ENCODE results near the gene PREPL.
"Not testable (repeated sequence)": the region's sequence is repeated elsewhere in the genome, so short reads cannot be mapped to it uniquely, and the experiment has no call there.

PREPL gene

DNA sequence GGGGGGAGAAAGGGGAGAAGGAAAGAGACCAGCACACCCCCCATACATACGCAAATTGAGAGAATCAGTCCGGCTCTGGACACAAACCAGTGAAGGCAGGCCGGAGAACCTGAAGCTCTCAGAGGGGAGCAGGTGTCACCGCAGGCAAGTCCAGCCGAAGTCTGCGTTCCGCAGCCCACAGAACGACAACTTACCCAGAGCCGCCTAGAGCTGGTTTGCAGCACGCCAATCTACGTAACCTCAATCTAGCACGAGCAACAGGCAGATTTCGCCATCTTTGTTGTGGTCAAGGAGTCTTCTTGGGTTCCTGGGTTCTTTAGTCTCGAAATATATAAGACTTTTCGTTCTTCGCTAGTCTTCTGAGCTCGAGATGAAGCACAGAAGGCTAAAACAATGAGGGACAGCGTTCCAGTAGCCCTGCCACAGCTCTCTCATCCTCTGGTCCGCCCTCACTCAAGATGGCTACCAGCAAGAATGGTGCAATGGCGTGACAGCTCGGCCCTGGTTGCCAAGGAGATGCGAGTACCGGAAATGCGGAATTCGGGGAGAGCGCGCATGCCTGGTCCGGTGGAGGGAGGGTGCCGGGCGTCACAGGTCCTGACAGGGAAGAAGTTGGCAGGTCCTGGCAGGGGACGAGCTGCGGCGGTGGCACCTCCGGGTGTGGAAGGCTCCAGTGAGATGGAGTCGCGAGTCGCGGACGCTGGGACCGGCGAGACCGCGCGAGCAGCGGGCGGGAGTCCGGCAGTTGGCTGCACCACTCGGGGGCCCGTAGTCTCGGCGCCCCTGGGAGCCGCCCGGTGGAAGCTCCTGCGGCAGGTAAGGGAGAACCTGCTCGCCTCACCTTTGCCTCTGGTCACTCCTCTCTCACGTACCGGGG, at the start of gene PREPL, which contains the start of gene CAMKMT:
Gene PREPL, minus strand, starts transcription at position 165 of the 877 bp plus-strand sequence. CDS start 15,152 bp downstream, outside the sequence.
Gene CAMKMT, plus strand, starts transcription at position 618 of the 877 bp plus-strand sequence.
- peak; percentile 95 to 97 for DNase-seq (ENCODE audit: low read depth in 2 of 2)

DNA sequence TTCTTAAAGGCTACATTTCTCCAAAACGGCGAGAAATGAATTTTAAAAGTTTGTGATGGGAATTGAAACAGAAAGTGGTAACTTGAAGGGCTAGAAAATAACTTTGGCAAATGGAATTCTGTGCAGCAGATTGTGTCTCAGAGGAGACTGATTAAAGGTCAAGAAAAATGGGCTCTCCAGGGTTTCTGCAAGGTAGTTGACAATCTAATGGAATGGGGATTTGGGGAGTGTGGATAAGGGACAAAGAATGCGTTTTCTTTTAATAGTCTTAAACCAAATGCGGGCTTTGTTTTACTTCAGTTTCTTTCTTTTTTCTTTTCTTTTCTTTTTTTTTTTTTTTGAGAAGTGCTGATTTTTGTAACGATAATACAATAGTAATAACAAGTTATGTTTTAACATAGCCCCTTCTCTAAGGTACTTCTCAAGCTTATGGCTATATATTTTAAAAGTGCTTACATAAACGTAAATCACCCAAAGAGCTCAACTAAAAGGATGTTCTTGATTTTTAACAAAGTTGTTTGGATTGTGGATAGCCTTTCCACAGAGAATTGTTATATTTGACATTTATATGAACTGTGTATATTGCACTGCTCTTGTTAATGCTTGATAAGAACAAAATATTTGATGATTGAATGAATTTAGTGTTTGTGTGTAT, 37.1 kb upstream of the PREPL start:
- DNase-seq (ENCODE audit: low read depth in 2 of 2) = no peak

DNA sequence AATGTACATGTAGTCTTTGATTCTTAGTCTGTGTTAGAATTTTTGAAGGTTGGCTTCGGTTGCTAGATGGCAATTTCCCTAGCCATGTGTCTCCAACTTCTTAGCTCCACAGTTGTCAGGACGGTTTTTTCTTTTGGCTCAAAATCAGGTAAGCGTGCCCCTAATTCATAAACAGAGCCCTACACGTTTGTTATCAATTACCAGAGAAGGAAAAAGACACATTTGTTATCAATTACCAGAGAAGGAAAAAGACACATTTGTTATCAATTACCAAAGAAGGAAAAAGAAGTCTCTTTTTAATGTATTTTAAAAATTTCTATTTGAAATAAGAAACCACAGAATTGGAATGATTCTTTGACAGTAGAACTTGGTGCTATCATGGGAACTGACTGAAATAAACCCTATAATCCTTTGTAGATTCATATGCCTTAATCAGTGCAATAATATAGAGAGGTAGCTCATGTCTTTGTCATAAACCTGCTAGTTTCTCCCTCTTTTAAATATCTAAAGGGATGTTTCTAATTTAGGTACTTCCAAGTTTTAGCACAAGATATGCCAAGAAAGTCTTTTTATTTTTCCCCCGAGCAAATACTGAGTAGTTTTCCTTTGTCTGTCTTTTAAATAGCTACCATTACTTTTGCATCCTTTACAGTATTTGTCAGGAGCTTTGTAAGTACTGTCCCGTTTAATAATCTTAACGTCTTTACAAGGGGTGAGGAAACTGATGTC, 36.3 kb upstream of the PREPL start:
- no peak for DNase-seq (ENCODE audit: low read depth in 2 of 2)

DNA sequence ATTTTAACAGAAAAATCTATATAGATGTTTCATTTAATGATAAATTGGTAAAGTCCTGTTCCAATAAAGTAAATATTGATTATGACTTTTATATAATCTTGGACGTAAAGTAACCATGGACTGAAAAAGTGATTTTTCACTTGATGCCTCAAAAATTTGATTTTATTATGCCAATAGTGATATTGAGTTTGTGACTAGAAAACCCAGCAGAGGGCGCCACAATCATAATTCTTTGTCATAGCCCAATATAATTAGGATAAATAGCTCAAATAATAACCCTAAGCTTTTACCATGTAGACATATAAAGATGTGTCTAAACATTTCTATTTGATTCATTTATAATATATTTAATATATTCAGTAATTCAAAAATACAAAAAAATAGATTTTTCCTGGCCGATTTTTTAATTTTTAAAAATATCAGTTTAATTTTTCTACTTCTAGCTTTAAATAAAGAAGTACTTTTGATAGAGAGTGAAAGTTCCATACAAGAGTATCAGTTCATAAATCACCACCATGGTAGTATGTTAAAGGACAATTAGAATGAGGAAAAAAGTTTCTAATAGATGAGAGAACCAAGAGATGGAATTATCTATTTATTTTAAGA, 31.1 kb upstream of the PREPL start:
- DNase-seq (ENCODE audit: low read depth in 2 of 2) = peak in 1 of 2 donors; percentile 40

DNA sequence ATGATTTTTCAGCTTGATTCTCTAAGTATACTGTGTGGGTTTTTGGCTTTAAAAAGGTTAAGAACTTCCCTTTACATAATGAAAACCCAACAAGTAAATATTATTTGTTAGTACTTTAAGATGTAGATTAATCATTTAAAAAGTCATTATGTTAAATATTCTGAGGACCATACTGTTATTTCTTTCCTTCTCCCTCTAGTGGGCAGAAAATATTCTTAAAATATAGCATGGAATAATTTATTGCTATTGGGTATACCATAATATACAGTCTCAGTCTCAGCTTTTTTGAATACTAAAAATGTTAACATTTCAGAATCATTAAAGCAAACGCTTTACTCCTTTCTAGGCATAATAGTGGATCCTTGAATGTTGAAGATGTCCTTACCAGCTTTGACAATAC, 28.6 kb upstream of the PREPL start:
- DNase-seq (ENCODE audit: low read depth in 2 of 2) = no peak

DNA sequence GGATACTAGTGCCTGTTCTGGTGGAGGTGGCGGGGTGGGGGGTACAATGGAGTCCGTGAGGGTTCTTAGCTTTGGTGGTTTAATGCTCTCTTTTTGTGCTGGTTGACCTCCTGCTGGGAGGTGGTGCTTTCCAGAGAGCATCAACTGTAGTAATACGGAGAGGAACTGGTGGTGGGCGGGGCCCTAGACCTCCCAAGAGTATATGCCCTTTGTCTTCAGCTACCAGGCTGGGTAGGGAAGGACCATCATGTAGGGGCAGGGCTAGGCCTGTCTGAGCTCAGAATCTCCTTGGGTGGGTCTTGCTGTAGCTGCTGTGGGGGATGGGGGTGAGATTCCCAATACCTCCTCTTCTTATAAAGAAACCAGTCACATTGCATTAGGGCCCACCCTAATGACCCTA, 27.6 kb upstream of the PREPL start:
- DNase-seq (ENCODE audit: low read depth in 2 of 2) = no peak

DNA sequence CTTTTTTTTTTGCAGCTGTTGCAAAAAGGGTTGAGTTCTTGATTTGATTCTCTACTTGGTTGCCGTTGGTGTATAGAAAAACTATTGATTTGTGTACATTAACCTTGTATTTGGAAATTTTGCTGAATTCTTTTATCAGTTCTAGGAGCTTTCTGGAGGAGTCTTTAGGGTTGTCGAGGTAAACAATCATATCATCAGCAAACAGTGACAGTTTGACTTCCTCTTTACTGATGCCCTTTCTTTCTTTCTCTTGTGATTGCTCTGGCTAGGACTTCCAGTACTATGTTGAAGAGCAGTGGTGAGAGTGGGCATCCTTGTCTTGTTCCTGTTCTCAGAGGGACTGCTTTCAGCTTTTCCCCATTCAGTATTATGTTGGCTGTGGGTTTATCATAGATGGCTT, 23.9 kb upstream of the PREPL start:
- not testable (repeated sequence) for DNase-seq (ENCODE audit: low read depth in 2 of 2)

DNA sequence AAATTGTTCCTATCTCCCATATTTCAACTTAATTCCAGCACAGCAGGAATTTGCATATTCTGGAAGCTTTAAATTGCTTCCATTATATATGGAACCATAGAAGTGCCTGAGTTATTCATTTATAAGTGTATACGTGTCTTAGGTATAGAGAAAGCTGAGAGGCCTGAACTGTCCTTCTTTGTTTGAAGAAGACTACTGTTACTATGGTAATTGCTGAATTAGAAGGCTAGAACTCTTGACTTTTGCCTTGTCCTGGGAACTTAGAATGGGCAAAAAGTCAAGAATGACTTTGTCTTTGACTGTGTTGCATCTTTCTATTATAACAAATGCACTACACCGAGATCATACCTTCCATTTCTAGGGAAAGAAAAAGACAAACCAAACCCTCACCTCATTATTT, 16.2 kb upstream of the PREPL start:
- no peak for DNase-seq (ENCODE audit: low read depth in 2 of 2)

DNA sequence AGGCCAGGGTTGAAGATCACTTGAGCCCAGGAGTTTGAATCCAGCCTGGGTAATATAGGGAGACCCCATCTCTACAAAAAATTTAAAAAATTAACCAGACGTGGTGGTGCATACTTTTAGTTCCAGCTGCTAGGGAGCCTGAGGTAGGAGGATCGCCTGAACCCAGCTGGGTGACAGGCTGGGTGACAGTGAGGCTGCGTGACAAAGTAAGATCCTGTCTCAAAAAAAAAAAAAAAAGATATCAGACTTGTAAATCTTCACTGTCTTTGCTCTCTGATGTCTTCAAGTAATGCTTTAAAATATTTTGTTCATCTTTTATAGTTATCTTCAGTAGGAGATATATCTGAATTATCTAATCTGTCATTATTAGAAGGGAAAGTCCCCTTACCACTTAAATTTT, 11.0 kb upstream of the PREPL start:
- DNase-seq (ENCODE audit: low read depth in 2 of 2) = no peak

- DNase-seq (ENCODE audit: low read depth in 2 of 2) = no peak
Measured at GRCh38 chr2:44371445-44371844, 10.2 kb upstream of the PREPL start.

GRCh38 chr2:44369392-44369791, 8.1 kb upstream of the PREPL start:
- DNase-seq (ENCODE audit: low read depth in 2 of 2) = no peak

DNA sequence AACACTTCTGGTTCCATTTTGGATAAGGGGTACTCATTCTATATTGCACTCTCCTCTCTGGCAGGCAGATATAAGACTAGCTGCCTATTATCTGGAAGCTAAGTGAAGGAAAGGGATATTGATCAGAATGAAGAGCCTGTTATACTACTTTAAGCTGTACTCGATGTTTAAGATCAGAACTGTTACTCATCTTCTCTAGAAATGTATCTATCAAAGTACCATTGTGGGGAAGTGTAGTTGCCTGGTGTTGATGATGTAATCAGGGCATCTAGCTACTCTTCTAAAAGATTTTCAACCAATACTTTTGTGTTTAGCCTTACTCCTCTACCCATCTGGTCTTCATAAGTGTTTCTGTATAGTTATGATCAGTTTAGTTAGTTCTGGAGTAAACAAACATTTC, 6.3 kb upstream of the PREPL start:
- no peak for DNase-seq (ENCODE audit: low read depth in 2 of 2)

DNA sequence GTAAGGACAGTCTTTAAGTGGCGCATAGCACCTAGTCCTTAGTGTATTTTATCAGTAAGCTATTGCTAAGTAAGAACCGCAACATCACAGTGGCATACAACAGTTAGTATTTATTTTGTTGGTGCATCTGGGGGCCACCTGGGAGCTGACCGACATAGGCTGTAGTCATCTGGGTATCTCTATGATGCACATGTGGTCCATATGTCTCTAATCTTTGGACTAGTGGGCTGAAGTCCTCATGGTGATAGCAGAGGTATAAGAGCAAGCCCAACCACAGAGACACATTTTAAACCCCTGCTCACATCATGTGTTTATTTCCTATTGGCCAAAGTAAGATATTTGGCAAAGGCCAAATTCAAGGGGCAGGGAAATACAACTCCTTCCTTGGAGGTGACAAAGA, 3.3 kb upstream of the PREPL start:
- DNase-seq (ENCODE audit: low read depth in 2 of 2) = no peak

DNA sequence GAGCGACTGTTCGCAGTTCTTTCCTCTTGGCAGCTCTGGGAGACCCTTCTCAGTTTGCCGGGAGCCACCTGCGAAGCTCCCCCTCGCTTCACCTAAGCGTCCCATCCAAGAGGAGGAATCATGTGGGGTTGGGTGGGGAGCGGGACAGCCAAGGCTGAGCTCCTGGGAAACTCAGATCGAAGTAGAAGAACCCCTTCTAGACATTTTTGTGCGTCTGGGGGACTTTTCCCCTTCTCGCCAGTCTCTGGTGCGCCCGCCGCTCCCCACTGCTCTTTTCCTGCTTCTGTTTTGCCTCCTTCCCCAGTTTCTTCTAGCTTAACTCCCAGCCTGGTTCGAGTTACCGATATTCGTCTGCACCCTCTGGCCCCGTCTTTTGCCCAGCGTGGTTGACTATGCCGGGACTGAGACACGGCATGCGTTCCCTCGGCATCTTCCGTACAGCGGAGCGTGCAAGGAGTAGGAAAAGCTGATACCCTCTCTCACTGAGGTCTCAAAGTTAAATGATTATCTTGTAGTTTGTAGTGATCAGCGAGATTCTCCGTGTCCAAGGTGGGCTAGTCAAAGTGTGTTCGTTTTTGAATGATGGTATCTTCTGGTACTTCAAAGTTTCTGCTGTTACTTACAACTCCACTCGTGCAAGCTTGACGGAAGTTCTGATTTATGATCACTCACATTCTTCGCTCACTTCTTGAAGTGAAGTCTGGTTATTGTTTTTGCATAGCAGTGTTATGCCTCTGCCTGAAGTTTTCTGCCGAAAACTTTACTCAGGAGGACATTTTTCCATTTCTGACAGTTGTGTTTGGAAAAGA, 1.1 kb upstream of the PREPL start:
- peak in 1 of 2 donors; percentile 1 for DNase-seq (ENCODE audit: low read depth in 2 of 2)

- no peak for DNase-seq (ENCODE audit: low read depth in 2 of 2)
Measured at GRCh38 chr2:44360749-44361329, 455 bp downstream of the PREPL start.

DNA sequence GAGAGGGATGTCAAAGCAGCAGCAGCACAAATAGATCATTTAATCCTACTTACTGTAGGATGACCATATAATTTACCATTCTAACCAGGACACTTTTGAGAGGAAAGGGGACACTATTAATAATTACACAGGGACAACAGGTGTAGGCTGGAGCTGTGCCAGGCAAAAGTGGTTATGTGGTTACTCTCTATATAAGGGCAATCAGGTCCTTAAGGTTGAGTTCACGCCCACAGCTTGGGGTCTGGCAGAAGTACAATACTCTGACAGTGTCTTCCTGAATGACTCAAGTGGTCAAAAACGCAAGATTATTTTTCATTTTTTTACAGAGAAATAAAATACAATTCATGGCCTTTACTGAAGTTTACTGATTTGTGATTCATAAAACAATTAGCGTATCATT, 2.8 kb downstream of the PREPL start:
- no peak for DNase-seq (ENCODE audit: low read depth in 2 of 2)

GRCh38 chr2:44354761-44355160, 6.5 kb downstream of the PREPL start:
- no peak for DNase-seq (ENCODE audit: low read depth in 2 of 2)

DNA sequence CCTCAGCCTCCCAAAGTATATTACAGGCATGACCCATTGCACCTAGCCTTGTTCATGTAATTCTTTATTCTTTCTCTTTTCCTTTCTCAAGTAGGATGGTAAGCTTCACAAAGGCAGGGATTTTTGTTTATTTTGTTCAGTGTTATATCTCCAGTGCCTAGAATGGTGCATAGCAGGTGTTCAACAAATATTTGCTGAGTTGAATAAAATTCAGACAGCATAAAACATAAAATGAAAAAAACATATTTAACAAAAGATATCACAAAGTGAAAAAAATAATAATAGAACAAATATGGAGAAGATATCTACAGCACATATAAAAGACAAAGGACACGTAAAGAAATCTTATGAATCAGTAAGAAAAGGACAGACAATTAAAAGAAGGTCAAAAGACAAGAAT, 8.8 kb downstream of the PREPL start:
- no peak for DNase-seq (ENCODE audit: low read depth in 2 of 2)

DNA sequence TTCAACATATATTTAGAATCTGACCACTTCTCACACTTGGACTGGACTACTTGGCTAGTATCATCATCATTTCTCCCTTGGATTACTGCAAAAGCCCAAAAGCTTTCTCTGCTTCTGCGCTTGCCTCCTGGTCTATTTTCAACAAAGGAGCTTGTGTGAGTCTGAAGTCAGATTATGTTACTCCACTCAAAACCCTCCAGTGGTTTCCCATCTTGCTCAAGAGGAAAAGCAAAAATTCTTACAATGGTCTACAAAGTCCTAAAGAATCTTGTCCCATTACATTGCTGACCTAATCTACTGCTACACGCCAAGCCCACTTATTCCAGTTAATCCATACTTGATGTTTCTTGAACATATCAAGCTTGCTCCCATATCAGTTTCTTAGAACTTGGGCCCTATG, 9.6 kb downstream of the PREPL start:
- DNase-seq (ENCODE audit: low read depth in 2 of 2) = no peak

- DNase-seq (ENCODE audit: low read depth in 2 of 2) = no peak
Measured at GRCh38 chr2:44351088-44351487, 10.2 kb downstream of the PREPL start.

DNA sequence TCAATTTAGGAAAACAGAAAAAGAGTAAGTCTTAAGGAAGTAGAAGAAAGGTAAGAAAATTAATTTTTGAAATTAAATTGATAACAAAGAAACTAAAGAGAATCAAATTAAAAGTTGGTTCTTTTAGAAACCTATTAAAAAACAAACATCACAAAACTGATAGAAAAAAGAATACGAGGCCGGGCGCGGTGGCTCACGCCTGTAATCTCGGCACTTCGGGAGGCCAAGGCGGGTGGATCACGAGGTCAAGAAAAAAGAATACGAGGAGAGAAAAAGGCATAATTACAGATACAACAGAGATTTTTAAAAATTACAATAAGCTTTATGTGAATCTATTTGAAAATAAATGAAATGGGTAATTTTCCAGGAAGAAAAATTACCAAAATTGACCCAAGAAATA, 11.8 kb downstream of the PREPL start:
- no peak for DNase-seq (ENCODE audit: low read depth in 2 of 2)

Data from stimulated activated CD4-positive, alpha-beta T cell treated with anti-CD3 and anti-CD28 coated beads, Interleukin-1b, Interleukin-23, amount 100 ng/mL, for 1 hour (primary cell).